H1 (cell line): ENCODE data around the gene TFG. TPM values are rescaled to one million over a fixed set of nuclear protein-coding genes. Genes with fewer than 3 reads are reported as not detected.

Source experiments
- CTCF ChIA-PET: fragments of 300-600 bp; sonication (Branson Sonifier 250); formaldehyde crosslinking; loops from one replicate; lab custom pipeline; 2021; ENCODE audit not compliant: partially characterized antibody; lab: Charles Lee
- POLR2A ChIA-PET: fragments of 300-600 bp; sonication (Branson Sonifier 250); formaldehyde crosslinking; loops from one replicate; lab custom pipeline; 2021; ENCODE audit warnings: inconsistent platforms; ENCODE audit not compliant: partially characterized antibody; lab: Charles Lee
- DNase-seq, 2 experiments: peaks; one replicate each; pipeline versions ENCODE4 v3.0.0 to v3.0.0-alpha.2; 2010 to 2022; ENCODE audit warnings: low spot score in 2 of 2, low read depth in 1 of 2, mixed read lengths in 1 of 2
- FAIRE-seq: peaks from 2 replicates; lab custom pipeline; 2011; peaks lifted over from hg19 to GRCh38; lab: Jason Lieb, UNC
- H2AFZ ChIP-seq: 2 replicates; pipeline ENCODE4 v1.8.1; 2012; ENCODE audit warnings: low read length, inconsistent platforms
- H2AK5ac ChIP-seq: 2 replicates; pipeline ENCODE4 v1.6.1; 2013; ENCODE audit warnings: low read depth, low read length
- H2BK120ac ChIP-seq: replicated peaks from 2 replicates; pipeline ENCODE3; 2013; ENCODE audit warnings: low read depth, low read length, inconsistent platforms
- H2BK12ac ChIP-seq: 2 replicates; pipeline ENCODE4 v1.6.1; 2013; ENCODE audit warnings: low read depth, low read length
- H2BK15ac ChIP-seq: 2 replicates; pipeline ENCODE4 v1.6.1; 2013; ENCODE audit warnings: low read length
- H2BK20ac ChIP-seq: 2 replicates; pipeline ENCODE4 v1.6.1; 2013; ENCODE audit warnings: low read length
- H2BK5ac ChIP-seq: 2 replicates; pipeline ENCODE4 v1.6.1; 2013; ENCODE audit warnings: low read depth, low read length
- H3K14ac ChIP-seq: 2 replicates; pipeline ENCODE4 v1.6.1; 2013; ENCODE audit warnings: inconsistent platforms; ENCODE audit not compliant: insufficient read length
- H3K18ac ChIP-seq: 2 replicates; pipeline ENCODE4 v1.6.1; 2013; ENCODE audit warnings: low read length; ENCODE audit errors: extremely low read depth
- H3K23ac ChIP-seq: 2 replicates; pipeline ENCODE4 v1.6.1; 2013; ENCODE audit warnings: inconsistent platforms; ENCODE audit not compliant: insufficient read length
- H3K23me2 ChIP-seq: 2 replicates; pipeline ENCODE4 v1.6.1; 2013; ENCODE audit warnings: low read depth, low read length
- H3K27ac ChIP-seq: 2 replicates; pipeline ENCODE4 v1.6.1; 2011; ENCODE audit warnings: low read depth, low read length, inconsistent platforms
- H3K27me3 ChIP-seq, 4 experiments: replicated peaks in 1 of 4; 1 replicate in 1 of 4; 2 replicates in 3 of 4; pipeline versions ENCODE4 v1.6.1 to v1.8.1; 2011 to 2013; ENCODE audit warnings: low read length in 3 of 4, mild to moderate bottlenecking in 3 of 4, inconsistent platforms in 2 of 4, mixed read lengths in 2 of 4, moderate library complexity in 1 of 4; ENCODE audit not compliant: control insufficient read depth in 3 of 4, insufficient read depth in 3 of 4; ENCODE audit errors: extremely low read depth in 1 of 4
- H3K36me3 ChIP-seq, 4 experiments: 2 replicates each; pipeline versions ENCODE4 v1.6.1 to v1.8.1; 2011 to 2013; ENCODE audit warnings: mild to moderate bottlenecking in 4 of 4, low read length in 3 of 4, moderate library complexity in 2 of 4, control low read depth in 1 of 4, inconsistent platforms in 1 of 4; ENCODE audit not compliant: insufficient read depth in 4 of 4, control insufficient read depth in 2 of 4
- H3K4ac ChIP-seq: replicated peaks from 2 replicates; pipeline ENCODE3; 2013; ENCODE audit warnings: low read length, low read depth, mixed read lengths, inconsistent platforms; ENCODE audit not compliant: insufficient read length
- H3K4me1 ChIP-seq, 4 experiments: replicated peaks in 1 of 4; 1 replicate in 1 of 4; 2 replicates in 3 of 4; pipeline versions ENCODE4 v1.6.1 to v1.8.1; 2011 to 2013; ENCODE audit warnings: low read length in 3 of 4, inconsistent platforms in 2 of 4, mixed read lengths in 1 of 4; ENCODE audit not compliant: insufficient read depth in 4 of 4, control insufficient read depth in 3 of 4
- H3K4me2 ChIP-seq, 2 experiments: 2 replicates each; pipeline versions ENCODE4 v1.6.1 to v1.8.1; 2011 to 2013; ENCODE audit warnings: low read depth in 2 of 2, low read length in 2 of 2, control low read depth in 1 of 2, inconsistent platforms in 1 of 2, mild to moderate bottlenecking in 1 of 2; ENCODE audit not compliant: insufficient read depth in 1 of 2
- H3K4me3 ChIP-seq, 4 experiments: fragments of 200-600, 300-600 bp in 1 of 4; sonication (generic), shearing (Covaris generic), sonication (Bioruptor Twin) in 1 of 4; 2 replicates each; pipeline versions ENCODE4 v1.5.1 to v1.8.1; 2011 to 2016; ENCODE audit warnings: low read length in 4 of 4, low read depth in 3 of 4, control low read depth in 2 of 4, inconsistent platforms in 2 of 4, mild to moderate bottlenecking in 2 of 4, mixed read lengths in 1 of 4, moderate library complexity in 1 of 4; ENCODE audit not compliant: insufficient read depth in 2 of 4; ENCODE audit errors: extremely low read depth in 1 of 4
- H3K56ac ChIP-seq: replicated peaks from 2 replicates; pipeline ENCODE3; 2013; ENCODE audit warnings: low read depth, mild to moderate bottlenecking, mixed read lengths, low read length, inconsistent platforms; ENCODE audit not compliant: insufficient read length
- H3K79me1 ChIP-seq: 2 replicates; pipeline ENCODE4 v1.6.1; 2013; ENCODE audit warnings: low read depth, low read length, control low read depth
- H3K79me2 ChIP-seq, 2 experiments: 2 replicates each; pipeline versions ENCODE4 v1.6.1 to v1.8.1; 2012 to 2013; ENCODE audit warnings: low read length in 2 of 2, mild to moderate bottlenecking in 2 of 2, inconsistent platforms in 1 of 2; ENCODE audit not compliant: insufficient read depth in 2 of 2, control insufficient read depth in 1 of 2
- H3K9ac ChIP-seq, 4 experiments: replicated peaks in 1 of 4; 1 replicate in 1 of 4; 2 replicates in 3 of 4; pipeline versions ENCODE4 v1.6.1 to v1.8.1; 2011 to 2013; ENCODE audit warnings: low read depth in 3 of 4, low read length in 3 of 4, control low read depth in 2 of 4, mild to moderate bottlenecking in 2 of 4, moderate library complexity in 2 of 4, inconsistent platforms in 1 of 4; ENCODE audit errors: extremely low read depth in 1 of 4
- H3K9me3 ChIP-seq, 2 experiments: 2 replicates each; pipeline versions ENCODE4 v1.6.1 to v1.8.1; 2012 to 2013; ENCODE audit warnings: mild to moderate bottlenecking in 2 of 2, moderate library complexity in 2 of 2, control low read depth in 1 of 2, inconsistent platforms in 1 of 2, low read depth in 1 of 2, low read length in 1 of 2, mixed read lengths in 1 of 2; ENCODE audit not compliant: insufficient read depth in 2 of 2
- H4K20me1 ChIP-seq, 2 experiments: replicated peaks in 1 of 2; 2 replicates each; pipeline versions ENCODE3 to v1.8.1; 2011 to 2013; ENCODE audit warnings: inconsistent platforms in 2 of 2, low read length in 2 of 2, mild to moderate bottlenecking in 1 of 2; ENCODE audit not compliant: insufficient read depth in 2 of 2, control insufficient read depth in 1 of 2
- H4K5ac ChIP-seq: 2 replicates; pipeline ENCODE4 v1.6.1; 2013; ENCODE audit warnings: low read length, low read depth, mixed read lengths, inconsistent platforms; ENCODE audit not compliant: insufficient read length
- H4K8ac ChIP-seq: 2 replicates; pipeline ENCODE4 v1.8.0; 2013; ENCODE audit warnings: mild to moderate bottlenecking, moderate library complexity, low read length, inconsistent platforms; ENCODE audit not compliant: insufficient read depth; ENCODE audit errors: extremely low read depth
- H4K91ac ChIP-seq: replicated peaks from 2 replicates; pipeline ENCODE3; 2013; ENCODE audit warnings: low read length, mixed read lengths, inconsistent platforms; ENCODE audit not compliant: insufficient read length
- BRCA1 ChIP-seq: IDR thresholded peaks from 2 replicates; pipeline ENCODE4 v1.6.1; 2012; ENCODE audit warnings: low read depth, low read length, improper control_type of control experiment
- GABPA ChIP-seq: IDR thresholded peaks from 2 replicates; pipeline ENCODE4 v1.6.1; 2011; ENCODE audit warnings: mild to moderate bottlenecking, low read length, moderate library complexity, borderline replicate concordance; ENCODE audit not compliant: insufficient read depth
- NANOG ChIP-seq: IDR thresholded peaks from 2 replicates; pipeline ENCODE4 v1.6.1; 2011; ENCODE audit warnings: low read length, low read depth, mild to moderate bottlenecking, inconsistent platforms; ENCODE audit not compliant: insufficient read depth, poor library complexity, severe bottlenecking
- POU5F1 ChIP-seq: IDR thresholded peaks from 2 replicates; pipeline ENCODE4 v1.6.1; 2011; ENCODE audit warnings: low read depth, mild to moderate bottlenecking, low read length, moderate library complexity
- SUZ12 ChIP-seq: fragments of 200-600 bp; sonication (generic); IDR thresholded peaks from 2 replicates; pipeline ENCODE4 v1.6.1; 2012; ENCODE audit warnings: mild to moderate bottlenecking, inconsistent platforms, low read length, moderate library complexity, mixed read lengths
- TAF7 ChIP-seq: optimal IDR thresholded peaks from 2 replicates; pipeline ENCODE3; 2011; ENCODE audit warnings: low read depth, mild to moderate bottlenecking, inconsistent platforms, low read length, moderate library complexity, borderline replicate concordance
- WGBS, 2 experiments: shearing (Covaris generic) in 1 of 2; methylation state at CpG; one replicate each; pipeline versions ENCODE4 v1.1.6 to v1.1.7; 2013 to 2015; ENCODE audit warnings: low lambda C conversion rate in 2 of 2, mixed read lengths in 2 of 2, inconsistent platforms in 1 of 2, low coverage in 1 of 2, missing lambda C conversion rate in 1 of 2; ENCODE audit not compliant: insufficient replicate concordance in 2 of 2, insufficient coverage in 1 of 2, insufficient read length in 1 of 2; ENCODE audit errors: extremely low coverage in 1 of 2, missing lambda C conversion rate in 1 of 2; 5-methylcytosine and 5-hydroxymethylcytosine counted together
- polyA plus RNA-seq, 7 experiments: library from polyadenylated mRNA; depleted of rRNA in 3 of 7; stranded (reverse) in 5 of 7; unstranded in 2 of 7; fragments of >200 nt in 5 of 7; fragments of 200-250 nt in 2 of 7; gene quantifications; 1 replicate in 5 of 7; 2 replicates in 1 of 7; 4 replicates in 1 of 7; pipeline versions ENCODE4 v1.2.1 to v1.2.3, GENCODE V29; 2011 to 2013; ENCODE audit warnings: missing spikeins in 2 of 7, mixed read lengths in 2 of 7
- total RNA-seq: library from RNA; stranded (reverse); fragmentation: NEBNext Ultra II Directional; extraction: Animal tissue kit (Norgen Biotek cat#: 25700); gene quantifications from 2 replicates; pipeline ENCODE4 v1.2.1, GENCODE V29; 2021

The TFG gene
- total and polyA plus RNA-seq, 2 of the 8 experiments (the other 6 are each of a cell fraction or from before 2014, with no cell fraction given) = 81.9 to 98.4 TPM

GRCh38 chr3:100720426-100720825 is 11.1 kb downstream of the TFG start:
- H3K79me1 ChIP-seq = peaks cover 2% of the 10 kb centered on the region; the same call in 1 of the 2 replicates
- no peak overlapping the region for H3K9ac ChIP-seq
- no peak overlapping the region for H2AK5ac ChIP-seq
- CTCF ChIA-PET = no interaction called here
- no peaks in the 10 kb centered on the region for H3K4me1 ChIP-seq
- H3K27me3 ChIP-seq = no peaks in the 10 kb centered on the region
- H4K91ac ChIP-seq = no peak overlapping the region
- no peak overlapping the region for H2BK15ac ChIP-seq
- H2BK20ac ChIP-seq = no peak overlapping the region
- no peak overlapping the region for H4K8ac ChIP-seq
- no peak overlapping the region for H3K18ac ChIP-seq
- FAIRE-seq (peak; percentile 42), DNase-seq (peak in 1 of 2 experiments; percentile 62)
- no peak overlapping the region for H2BK120ac ChIP-seq
- no peak overlapping the region for H3K27ac ChIP-seq
- no peak overlapping the region for H4K5ac ChIP-seq
- peaks cover 0 to 42% (median 6%) of the 10 kb centered on the region in 4 experiments; a peak in 4 of 8 replicates for H3K36me3 ChIP-seq
- 77% methylated on average over 5 of the region's 5 CpGs; no CpG with 5 or more reads in 1 of the 2 experiments for WGBS, 2 experiments
- H3K4me2 ChIP-seq = no peak overlapping the region; a peak in 1 of 4 replicates
- TF ChIP-seq GABPA (no peak), SUZ12 (no peak), POU5F1 (no peak), TAF7 (no peak), BRCA1 (no peak), NANOG (peak; percentile 62)
- no peaks in the 10 kb centered on the region for H3K9me3 ChIP-seq
- H3K23ac ChIP-seq = no peak overlapping the region
- H3K14ac ChIP-seq = no peak overlapping the region
- H2BK12ac ChIP-seq = no peak overlapping the region
- H3K79me2 ChIP-seq = peaks cover under 1 to 77% of the 10 kb centered on the region in 2 experiments; a peak in 3 of 4 replicates
- no peak overlapping the region for H2BK5ac ChIP-seq
- peaks cover 2 to 5% of the 10 kb centered on the region in 2 experiments for H4K20me1 ChIP-seq
- no peak overlapping the region for H3K4me3 ChIP-seq
- POLR2A ChIA-PET = interaction anchor here (0.9 kb wide), 1 partner anchor 9 kb away, joined by 4 read pairs; no protein-coding TSS in a partner anchor
- no peak overlapping the region for H2AFZ ChIP-seq
- no peak overlapping the region for H3K4ac ChIP-seq
- no peaks in the 10 kb centered on the region for H3K23me2 ChIP-seq
- no peak overlapping the region for H3K56ac ChIP-seq
